GM10847 (cell line): ENCODE measurements around the gene PDE1C.

Experiments
- POLR2A ChIP-seq: IDR thresholded peaks from 2 replicates; pipeline ENCODE4 v1.6.1; 2011; ENCODE audit not compliant: insufficient read length; ENCODE audit errors: extremely low read depth

PDE1C gene

GRCh38 chr7:31955641-31956040, 114.6 kb downstream of the PDE1C start:
- no peak for TF ChIP-seq POLR2A

- TF ChIP-seq POLR2A: no peak
These were observed 115.2 kb downstream of the PDE1C start for GRCh38 chr7:31955021-31955420.

DNA sequence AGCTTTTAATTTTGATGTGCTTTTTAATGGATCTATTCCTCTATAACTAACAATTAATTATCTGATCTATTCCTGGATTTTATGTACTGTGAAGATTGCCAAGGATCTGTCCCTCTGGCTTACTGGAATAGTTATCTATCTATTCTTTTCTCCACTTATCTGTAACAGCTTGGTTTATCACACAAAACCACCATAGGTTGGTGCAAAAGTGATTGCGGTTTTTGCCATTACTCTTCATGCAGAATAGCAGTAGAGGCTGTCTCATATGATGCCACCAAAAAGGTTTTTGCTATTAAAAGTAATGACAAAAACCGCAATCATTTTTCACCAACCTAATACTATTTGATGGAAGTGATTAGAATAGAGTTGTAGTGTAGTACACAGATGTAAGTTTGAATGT, 115.7 kb downstream of the PDE1C start:
- TF ChIP-seq POLR2A: no peak

DNA sequence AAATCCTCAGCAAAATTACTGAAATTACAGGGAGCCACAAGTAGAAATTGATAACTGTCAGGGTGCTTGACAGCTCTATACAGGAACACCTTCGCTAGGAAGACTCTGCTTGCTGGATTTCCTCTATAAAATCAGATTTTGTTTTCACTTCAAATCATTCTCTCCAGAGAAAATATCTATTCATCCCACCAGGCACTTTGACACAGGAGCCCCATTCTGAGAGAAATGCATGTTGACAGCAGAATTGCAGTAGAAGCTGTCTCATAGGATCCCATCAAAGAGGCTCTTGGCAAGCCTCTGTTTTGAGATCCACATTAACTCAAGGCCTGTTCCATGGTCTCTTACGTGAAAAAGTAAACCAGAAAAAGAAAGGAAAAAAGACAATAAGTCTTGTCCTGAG, 116.8 kb downstream of the PDE1C start:
- no peak for TF ChIP-seq POLR2A

GRCh38 chr7:31950091-31950755, 120.0 kb downstream of the PDE1C start:
- no peak for TF ChIP-seq POLR2A

- no peak for TF ChIP-seq POLR2A
These were observed 122.2 kb downstream of the PDE1C start for GRCh38 chr7:31948029-31948428.

DNA sequence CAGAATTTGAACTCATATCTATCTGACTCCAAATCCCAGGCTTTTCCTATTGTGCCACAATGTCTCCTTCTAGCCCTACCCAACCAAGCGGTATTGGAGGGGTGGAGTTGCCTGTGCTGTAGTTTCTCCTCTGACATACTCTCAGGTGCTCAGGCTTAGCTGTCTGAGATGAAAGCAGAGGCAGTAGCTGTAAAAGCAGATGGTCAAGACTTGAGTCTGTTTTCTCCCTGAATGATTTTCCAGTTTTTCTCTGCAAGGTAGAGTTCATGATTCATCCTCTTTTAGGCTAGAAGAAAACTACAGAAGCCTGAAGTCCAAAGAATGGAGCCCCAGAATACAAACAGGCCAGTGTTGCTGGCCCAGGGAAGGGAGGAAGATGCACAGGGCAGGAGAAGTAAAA, 130.0 kb downstream of the PDE1C start:
- no peak for TF ChIP-seq POLR2A

GRCh38 chr7:31939076-31939475, 131.1 kb downstream of the PDE1C start:
- TF ChIP-seq POLR2A: no peak

DNA sequence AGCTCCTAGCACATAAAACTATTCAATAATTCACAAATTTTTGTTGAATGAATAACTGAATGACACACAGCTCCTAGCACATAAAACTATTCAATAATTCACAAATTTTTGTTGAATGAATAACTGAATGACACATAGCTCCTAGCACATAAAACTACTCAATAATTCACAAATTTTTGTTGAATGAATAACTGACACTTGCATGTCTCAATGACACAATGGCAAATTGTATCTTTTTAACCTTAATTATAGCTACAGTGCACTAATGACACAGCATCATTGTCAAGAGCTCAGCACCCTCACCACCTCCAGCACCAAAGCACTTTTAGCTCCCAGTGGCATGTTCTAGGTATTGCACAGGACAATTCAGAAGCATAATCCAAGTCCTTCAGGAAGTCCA, 131.6 kb downstream of the PDE1C start:
- no peak for TF ChIP-seq POLR2A

DNA sequence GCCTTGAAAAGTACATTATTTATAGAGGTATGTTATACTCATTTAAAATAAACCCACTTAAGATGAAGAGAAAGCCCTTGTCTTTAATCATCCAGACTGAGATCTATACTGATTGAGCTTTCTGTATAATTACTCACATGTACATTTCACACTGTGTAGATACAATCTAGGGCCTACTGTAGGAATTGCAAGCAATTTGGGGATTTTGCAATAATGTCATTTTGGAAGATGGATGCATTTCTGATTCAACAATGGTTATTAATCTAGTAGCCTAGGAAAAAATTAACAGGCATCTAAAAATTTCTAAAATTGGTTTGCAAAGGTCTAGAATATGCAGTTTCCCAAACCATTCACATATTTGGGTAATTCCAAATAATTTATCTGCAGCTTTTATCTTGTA, 132.2 kb downstream of the PDE1C start:
- no peak for TF ChIP-seq POLR2A

DNA sequence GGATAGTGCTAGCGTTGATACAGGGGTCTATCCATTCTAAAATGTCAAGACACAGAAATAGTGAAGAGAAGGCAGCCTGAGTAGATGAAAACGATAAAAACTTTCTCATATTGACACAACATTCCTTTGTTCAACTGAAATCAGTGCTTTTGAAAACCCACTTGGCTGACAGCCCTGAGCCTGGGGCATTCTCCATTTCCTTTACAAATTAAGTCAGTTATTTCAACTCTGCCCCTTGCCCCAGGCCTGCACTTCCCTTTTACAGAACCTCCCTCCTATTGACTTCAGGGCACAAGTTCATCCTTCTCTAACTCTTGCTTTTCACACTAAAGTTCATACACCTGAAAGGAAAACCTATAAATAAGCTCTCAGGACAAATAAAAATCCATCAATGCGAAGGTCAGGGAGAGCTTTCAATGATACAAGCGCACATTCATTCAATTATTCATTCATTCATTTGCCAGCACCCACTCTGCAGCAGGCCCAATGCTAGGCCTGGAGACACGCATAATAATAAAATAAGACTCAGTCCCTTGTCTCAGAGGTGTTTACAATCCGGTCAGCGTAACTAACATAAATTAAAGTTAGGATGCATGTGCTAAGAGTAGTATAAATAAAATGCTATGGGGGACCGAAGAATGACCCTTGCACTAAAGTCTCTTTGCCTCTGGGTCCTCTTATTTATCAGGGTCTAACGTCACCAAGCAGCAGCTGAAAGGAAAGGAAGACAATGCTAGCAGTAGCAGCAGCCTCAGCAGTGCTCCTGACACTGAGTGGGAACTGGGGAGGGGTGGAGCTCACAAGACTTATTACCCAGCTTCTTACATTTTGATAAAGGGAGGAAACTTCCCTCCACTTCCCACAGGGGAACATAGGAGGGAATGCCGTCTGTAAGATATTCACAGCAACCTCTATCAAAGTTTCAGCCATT, 134.8 kb downstream of the PDE1C start:
- no peak for TF ChIP-seq POLR2A

DNA sequence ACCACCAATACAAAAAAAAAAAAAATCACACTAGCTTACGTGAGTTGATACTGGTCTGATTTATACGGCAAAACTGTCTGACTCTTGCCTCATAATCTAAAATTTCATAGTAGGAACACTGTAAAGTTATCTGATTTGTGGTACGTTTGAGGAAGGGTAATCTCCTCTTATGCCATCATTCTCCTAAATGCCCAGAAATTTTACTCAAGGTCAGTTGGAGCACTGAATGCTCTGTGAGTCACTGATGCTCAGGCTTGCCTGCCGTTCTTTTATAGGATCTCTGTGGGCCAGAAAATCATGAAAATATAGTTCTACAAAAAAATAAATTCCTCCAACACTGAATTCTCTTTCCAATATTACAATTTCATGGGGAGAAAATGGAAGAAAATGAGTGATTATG, 135.7 kb downstream of the PDE1C start:
- TF ChIP-seq POLR2A: no peak

- no peak for TF ChIP-seq POLR2A
These were observed 136.7 kb downstream of the PDE1C start for GRCh38 chr7:31933481-31933880.

DNA sequence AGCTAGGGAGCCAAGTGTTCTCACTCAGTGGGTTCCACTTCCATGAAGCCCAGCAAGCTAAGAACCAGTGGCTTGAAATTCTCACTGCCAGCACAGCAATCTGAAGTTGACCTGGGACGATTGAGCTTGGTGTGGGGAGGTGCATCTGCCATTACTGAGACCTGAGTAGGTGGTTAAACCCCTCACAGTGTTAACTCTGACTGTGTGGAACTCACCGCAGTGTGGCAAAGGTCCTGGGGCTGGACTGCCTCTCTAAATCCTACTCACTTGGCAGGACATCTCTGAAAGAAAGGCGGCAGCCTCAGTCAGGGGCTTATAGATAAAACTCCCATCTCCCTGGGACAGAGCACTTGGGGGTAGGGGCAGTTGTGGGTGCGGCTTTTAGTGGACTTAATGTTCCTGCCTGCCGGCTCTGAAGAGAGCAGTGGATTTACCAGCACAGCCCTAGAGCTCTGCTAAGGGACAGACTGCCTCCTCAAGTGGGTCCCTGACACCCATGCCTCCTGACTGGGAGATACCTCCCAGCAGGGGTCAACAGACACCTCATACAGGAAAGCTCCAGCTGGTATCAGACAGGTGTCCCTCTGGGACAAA, 143.1 kb downstream of the PDE1C start:
- TF ChIP-seq POLR2A: no peak

DNA sequence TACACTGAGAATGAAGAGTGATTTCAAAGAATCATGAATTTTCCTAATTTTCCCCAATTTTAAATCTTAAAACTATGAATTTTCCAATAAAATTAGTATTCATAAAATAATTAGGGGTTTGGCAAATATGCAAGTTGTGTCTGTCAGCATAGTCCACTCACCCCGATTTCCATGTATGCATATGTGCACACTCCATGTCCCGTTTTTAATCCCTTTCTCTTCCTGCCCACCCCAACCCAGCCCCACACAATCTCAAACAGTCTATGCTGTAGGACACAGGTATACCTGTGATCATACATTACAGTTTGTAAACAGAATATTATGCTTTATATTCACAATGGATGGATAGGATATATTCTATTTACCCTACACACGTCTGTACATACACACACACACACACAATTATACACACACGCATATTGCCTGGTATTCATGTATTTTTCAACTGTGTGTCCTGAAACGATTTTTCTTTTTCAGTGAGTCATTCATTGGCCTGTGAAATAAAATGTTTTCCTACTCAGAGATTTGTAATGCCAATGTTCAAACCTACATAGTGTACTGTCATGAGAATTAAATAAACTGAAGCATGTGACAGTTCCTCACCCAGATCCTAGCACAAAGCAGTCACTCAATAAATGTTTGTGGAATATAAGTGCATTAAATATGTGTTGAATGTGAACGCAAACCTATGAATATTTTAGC, 144.3 kb downstream of the PDE1C start:
- no peak for TF ChIP-seq POLR2A
